Measurements from ENCODE around the gene IQGAP2.
"Not testable (repeated sequence)": the region's sequence is repeated elsewhere in the genome, so short reads cannot be mapped to it uniquely, and the experiment has no call there.

The IQGAP2 gene

DNA sequence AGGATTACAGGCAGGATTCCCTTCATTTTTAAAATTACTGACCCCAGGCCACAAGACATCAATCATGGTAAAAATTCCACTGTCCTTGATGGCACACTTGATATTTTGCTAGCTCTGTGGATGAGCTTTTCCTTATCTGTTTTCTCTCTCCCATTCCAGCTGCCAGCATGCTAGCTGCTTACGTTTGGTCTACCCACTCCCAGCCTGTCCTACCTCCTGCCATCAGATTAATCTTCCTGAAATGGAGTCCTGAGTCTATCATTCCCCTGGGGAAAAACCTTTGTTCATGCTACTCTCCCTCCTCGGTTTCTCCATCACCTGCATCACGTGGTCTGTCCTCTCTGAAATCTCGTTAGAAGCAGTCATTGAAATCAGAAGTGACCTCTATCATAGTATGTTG lies 111.2 kb downstream of the IQGAP2 start:
- no peak for DNase-seq

DNA sequence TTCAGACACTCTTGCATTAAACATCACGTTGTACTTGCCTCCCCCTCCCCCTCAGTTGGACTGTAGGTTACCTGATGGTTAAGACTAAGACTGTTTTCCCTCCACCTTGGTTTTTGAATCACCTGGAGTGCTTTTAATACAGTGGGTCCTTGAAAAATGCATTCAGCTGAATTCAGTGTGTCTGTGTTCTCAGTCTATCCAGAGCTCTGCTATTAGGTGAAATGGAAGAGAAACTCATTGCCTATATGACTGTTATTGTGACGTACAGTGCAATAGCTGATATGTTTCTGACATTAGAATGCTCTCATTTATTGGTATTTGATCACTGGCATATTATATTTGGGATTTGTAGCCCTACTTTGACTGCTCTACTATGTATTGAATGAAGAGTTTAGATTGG lies 111.6 kb downstream of the IQGAP2 start:
- no peak for DNase-seq

DNA sequence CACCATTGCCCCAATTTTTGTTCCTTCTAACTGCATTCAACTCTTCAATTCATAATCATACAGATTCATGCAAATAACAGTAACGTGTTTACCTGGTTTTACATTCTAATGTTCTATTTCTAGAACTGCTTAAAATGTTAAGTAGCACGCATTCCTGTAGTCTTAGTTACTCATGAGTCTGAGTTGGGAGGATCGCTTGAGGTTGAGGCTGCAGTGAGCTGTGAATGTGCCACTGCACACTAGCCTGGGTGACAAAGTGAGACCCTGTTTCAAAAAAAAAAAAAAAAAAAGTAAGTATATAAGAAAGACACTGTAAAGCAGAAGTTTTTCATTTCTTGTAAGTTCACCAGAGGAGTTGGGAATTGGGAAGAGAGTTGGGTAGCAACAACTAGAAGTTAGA lies 114.2 kb downstream of the IQGAP2 start:
- DNase-seq: no peak

DNA sequence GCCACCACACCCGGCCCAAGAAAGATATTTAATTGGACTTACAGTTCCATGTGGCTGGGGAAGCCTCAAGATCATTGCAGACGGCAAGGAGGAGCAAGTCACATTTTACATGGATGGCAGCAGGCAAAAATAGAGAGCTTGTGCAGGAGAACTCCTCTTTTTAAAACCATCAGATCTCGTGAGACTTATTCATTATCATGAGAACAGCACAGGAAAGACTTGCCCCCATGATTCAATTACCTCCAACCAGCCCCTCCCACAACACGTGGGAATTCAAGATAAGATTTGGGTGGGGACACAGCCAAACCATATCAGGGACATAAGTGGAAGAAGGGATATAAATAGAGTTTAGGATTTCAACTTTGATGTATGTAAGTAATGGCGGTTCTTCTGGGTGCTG lies 115.2 kb downstream of the IQGAP2 start:
- DNase-seq: not testable (repeated sequence)

DNA sequence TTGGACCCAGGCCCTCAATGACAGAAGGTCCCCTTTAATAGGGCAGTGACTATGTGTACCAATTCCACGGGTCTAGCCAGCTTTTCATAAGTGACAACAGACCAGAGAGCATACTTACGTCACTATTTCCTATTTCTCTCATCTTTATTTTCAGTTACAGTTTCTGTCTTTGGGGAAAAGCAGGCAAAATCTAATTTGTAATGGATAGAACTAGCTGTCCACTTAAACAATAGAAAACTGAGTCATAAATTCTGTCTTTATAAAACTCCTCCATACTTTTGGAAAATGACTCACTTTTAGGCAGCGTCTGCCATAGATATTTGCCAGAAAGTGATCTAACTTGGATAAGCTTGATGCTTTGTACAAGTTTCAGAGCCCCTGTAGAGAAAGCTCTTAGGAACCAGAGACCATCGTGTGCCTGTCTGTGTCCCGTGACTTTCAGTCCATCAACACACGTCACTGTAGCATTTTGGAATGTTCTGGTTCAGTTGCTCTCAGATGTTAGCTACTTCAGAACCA lies 118.2 kb downstream of the IQGAP2 start:
- DNase-seq: peak; percentile 92

DNA sequence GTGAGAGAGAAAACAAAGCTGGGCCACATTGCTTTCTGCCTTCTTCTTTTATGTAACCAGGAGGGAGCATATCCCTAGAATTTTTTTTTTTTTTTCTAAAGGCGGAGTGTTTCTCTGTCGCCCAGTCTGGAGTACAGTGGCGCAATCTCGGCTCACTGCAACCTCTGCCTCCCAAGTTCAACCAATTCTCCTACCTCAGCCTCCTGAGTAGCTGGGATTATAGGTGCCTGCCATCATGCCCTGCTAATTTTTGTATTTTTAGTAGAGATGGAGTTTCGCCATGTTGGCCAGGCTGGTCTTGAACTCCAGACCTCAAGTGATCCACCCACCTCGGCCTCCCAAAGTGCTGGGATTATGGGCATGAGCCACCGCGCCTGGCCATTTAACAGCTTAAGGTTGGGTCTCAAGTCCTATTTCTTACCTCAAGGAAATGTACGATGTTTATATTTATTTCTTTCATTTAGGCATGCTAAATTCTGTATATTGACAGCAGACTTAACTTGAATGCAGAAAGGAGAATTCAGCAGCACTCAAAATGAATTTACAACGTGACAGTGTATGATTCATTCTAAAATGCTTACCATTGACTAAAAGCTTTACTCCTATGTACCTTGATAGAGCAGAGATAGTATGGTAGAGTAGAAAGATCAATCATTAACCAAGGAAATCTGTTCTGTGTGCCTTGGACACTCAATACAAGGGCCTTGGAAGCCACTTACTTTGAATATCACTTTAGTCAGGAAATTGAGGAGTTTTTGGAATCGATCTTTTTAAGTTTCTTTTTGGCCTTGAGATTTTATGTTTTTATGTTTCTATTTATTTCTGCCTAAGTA lies 119.2 kb downstream of the IQGAP2 start:
- peak; percentile 16 for DNase-seq

DNA sequence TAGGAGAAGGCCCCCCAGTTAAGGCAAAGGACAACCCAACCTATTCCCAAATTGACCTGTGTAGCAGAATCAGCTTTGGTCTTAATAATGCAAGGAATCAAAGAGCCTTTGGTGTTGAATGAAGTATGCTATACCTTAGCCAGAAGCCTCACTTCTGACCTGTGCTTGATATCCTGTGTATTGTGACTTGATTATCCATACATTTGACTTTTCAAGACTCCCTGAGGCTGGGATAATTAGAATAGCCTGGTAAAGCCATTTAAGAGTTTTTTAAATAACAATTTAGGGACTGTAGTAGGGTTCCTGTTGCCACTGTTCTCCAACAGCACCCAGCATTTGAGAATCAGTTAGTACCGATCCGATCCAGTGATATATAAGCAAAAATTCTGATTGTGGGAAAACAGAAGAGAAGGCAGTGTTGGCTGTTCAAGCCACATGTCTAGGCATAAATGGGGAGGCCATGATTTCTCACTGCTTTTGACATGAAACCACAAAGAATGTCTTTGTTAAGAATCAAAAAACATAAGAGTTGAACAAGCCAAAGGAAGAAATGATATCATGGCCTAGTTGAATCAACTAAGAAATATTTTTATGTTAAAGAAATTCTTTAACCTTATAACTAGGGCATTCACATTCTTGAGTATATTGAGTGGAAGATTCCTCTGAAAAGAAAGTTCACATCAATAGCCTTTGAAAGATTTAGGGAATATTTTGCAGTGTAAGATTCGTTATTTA lies 121.2 kb downstream of the IQGAP2 start:
- no peak for DNase-seq

DNA sequence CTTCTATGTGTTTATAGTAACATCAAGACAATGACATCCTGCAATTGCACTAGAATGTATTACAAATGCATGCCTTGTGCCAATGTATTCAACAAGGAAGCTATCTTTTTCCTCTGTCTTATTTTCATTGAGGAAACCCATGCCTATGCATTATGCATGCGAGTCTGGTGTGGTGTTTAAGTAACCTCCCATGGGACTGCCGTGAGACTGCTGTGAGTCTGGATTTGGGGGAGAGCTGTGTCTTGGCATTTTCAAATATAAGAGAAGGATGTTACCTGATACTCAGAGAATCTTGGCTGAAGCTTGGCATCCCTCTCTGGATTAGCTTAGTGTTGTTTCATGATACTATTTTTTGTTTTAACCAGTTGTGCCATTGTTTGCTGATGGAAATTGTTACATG lies 121.8 kb downstream of the IQGAP2 start:
- no peak for DNase-seq

DNA sequence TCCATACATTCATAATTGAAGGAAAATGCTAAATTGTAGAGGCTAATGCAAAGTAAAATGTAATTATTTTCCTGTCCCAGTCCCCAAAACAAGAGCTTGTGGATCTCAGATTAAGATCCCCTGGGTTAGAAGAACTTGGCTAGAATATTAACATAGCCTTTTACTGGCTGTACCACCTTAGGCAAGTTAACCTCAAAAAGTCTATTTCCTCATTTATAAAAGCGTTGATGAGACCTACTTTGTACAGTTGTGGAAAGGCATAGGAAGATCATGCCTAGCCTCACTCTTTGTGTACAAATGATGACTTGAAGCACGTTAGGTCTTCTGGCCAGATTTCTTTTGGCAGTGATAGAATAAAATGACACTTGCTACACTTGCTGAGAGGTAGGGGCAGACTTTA lies 122.9 kb downstream of the IQGAP2 start:
- no peak for DNase-seq

DNA sequence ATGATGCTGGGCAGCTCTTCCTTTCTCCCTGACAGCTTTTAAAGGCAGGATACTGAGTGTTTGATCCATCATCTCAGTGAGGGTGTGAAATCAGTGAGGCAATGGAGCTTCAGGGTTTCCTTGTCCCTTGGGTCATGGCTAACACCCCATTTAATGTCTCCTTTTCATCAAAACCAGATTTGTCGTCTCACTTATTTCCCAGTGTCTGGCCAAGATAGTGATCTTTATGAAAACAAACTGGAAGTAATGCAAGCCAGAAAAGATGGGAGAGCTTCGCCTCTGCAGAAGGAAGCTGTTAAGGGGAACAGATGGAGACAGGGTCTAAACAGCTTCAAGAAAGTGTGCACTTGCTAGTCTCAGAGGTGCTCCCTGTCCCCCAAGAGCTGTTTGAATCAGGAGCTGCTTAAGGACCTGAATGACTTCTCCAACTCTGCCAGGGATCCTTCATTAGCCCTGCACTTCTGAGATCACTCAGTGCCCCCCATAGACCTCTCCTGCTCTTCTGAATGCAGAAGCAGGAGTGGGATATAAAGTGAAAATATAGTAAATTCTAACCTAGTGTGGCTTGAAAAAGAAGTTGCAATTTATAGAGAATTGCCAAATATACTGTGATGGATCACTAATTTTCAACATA lies 124.0 kb downstream of the IQGAP2 start:
- DNase-seq: no peak

DNA sequence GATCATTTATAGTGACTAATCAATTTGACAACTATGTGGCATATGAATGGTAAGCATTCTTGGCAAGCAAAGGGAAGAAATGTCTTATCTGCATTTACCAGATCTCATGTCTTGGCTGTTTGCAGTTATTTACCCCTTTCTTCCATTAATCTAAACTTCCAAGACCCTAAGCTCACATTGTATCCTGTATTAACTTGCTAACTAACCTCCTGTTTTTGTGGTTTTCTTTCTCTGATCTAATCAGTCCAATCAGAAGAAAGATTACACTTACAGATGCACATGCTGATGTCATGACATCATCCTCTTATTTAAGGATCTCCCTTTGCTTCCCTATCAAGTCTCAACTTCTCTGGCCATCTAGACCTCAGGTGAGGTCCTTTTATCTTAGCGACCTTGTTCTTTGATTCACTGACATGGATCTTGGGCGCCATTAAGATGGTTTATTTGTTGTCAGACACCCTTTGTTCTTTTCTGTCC lies 124.6 kb downstream of the IQGAP2 start:
- no peak for DNase-seq

DNA sequence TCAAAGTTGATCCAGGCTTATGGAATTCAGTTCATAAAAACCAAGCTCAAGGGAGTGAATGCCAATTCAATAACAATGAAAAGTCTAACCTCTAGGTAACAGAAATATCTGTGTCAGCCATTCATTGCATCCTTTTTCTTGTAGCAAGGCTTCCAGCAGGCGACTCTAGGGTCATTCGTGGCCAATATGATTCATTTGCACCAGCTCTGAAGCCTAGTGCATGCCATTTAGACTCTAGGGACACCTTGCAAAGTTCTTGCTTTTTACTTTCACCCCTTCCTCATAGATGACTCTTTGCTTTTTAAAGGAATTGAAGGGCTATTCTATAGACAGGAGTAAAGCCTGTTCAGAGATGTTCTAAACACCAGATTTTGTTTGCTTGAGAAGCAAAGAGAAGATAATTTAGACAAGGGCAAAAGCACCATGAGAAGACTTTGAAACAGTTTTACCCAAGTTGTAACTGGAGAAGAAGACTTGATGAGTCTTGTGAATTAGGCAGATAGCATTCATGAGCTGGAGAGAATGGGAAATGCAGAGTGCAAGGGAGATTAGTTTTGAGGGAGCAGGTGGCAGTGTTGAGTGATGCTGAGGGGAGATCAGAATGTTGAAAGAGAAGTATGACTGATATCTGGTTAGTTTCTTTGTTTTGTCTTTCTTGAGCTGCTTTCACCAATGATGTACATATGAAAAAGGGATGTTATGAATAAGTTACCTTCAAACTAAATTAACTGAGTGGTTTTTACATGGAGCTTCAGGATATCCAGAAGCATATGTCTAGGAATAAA lies 125.7 kb downstream of the IQGAP2 start:
- no peak for DNase-seq

DNA sequence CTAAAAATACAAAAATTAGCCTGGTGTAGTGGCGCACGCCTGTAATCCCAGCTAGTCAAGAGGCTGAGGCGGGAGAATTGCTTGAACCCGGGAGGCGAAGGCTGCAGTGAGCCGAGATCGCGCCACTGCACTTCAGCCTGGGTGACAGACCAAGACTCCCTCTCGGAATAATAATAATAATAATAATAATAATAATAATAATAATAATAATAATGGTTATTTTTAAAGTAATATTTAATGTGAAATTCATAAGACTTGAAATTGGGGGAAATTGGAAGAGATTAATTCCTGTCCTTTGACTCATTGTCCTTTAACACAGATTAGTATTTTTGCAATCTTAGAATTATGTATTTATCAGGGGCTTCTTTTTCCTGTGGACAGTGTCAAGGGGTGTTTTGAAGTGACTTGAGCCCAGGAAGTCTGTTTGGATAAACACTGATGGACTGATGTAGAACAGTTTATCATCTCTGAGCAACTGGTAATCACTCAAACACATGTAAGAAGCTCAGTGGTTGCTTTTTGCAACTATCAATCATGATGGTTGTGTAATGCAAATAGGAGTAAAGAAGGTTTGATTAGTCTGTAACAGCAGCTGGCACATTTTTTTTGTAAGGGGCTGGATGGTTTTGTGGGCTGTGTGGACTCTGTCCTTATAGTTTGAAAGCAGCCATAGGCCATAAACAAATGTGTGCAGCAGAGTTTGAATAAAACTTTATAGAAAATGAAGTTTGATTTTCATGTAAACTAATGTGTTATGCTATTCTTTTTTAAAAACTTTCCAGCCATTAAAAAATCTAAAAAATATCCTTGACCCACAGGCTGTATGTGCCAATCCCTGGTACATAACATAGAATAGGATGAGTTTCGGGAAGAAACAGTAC lies 126.6 kb downstream of the IQGAP2 start:
- DNase-seq: no peak

DNA sequence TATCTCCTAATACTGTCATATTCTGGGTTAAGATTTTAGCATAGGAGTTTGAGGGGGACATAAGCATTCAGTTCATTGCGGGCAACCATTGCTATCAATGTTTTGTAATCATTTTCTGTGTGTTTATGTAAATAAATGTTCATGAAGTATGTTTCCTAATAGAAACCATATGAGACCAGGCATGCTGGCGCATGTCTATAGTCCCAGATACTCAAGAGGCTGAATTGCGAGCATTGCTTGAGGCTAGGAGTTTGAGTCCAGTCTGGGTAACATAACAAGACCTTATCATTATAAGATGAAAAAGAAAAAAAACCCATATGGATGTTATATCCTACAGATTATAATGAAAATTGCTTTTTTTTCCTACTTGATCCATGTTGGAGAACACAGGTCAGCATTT lies 129.0 kb downstream of the IQGAP2 start:
- no peak for DNase-seq

DNA sequence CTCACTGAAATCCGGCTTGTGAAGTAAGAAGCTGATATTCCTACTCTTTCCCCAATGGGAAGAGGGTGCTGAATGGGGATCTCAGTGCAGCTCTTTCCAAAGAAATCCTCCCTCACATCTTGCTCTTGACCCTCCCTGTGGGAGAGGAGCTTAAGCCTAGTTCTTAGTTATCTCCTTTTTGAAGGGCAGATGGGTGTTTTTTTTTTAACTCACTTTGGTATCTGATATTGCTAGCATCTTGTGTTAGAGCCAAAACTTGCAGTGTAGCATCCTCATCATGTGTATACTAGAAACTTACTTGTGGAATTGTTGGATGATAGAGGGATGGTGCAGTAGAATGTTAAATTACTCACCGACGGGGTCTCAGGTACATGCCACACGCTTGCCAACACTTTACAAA lies 129.9 kb downstream of the IQGAP2 start:
- DNase-seq: no peak

DNA sequence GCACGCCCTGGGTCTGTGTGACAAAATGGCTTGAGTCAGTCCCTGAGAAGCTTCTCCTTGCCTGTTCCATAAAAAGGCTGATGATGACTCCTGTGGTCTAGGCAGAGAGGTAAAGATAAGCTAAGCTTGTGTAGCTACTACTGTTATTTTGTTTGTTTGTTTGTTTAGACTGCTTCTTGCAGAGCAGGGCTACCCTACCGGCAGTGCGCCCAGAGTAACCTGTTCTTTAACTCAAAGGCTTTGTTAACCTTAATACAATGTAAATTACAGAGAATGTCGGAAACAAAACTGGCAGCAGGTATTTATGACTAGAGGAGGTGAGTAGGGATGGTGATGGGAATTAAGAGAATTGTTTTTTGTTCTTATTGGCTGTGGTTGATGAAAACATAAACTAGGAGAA lies 132.5 kb downstream of the IQGAP2 start:
- DNase-seq: no peak

DNA sequence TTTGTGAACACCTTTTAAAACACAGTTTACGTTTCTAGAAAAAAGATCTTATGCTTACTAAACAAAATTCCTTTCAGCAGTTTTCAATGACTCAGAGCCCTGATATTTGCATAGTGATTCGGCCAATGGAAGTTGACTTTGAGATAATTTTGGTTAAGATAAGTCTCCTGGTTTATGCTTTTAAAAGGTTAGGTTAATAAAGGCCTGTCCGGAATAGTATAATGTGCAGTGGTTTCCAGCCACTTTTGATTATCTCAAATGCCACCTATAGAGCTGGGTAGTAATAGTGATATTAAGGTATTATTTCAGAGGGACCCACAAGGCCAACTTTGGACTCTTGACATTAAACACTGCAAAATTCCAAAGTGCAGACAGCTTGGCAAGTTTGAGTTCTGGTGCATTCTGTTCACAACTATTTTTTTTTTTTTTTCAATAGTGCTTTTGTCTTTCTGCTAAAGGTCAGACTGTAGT lies 134.0 kb downstream of the IQGAP2 start:
- DNase-seq: no peak

DNA sequence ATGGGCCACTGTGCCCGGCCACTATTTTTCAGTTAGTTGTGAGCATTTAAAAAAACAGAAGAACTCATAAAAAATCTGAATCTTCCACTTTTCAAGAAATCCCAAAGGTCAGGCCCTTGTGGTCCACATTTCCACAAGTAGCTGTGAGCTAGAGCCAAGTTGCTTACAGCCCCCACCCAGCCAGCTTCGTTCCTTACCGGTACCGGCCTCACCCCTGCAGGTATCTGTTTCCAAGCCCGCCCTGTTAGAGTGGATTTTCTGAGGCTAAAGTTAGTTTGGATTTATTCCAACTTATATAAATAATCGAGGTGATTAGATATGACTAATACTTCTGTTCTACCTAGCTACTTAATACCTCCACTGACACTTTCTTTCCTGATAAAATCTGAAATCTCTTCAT lies 139.2 kb downstream of the IQGAP2 start:
- DNase-seq: no peak

DNA sequence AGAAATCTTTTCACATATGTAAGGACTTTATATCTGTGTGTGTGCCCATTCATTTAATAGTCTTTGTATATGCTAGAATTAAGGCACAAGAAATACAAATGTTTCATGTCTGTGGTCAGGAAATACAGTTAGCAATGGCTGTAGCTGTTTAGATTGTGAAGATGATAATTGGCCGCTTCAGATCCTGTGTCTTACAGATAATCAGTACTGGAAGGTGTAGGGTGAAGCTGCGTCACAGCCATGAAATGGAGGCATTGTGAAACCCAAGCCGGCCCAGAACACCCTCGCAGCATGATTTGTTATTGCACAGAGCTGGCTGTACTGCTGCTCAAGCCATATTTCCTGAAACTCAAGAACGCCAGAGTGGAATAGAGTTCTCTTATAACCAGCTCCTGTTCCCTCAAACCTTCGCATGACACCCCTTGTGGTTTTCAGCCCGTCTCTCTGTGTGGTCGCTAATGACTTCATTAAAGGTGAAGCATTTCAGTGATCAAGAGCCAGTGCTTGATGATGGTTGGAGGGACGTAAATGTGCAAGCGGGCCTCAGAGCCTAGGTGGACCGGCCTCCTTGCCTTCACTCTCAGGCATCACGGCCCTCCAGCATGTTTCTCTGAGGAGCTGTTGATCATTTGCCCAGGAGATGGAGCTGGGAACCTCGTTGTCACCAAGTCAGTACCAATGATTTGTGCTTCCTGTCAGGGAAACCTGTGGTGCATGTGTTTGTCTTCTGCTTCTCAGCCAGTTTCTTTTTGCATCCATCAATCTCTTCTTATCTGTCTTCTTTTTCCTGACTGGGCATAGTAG lies 140.0 kb downstream of the IQGAP2 start:
- DNase-seq: peak; percentile 89

DNA sequence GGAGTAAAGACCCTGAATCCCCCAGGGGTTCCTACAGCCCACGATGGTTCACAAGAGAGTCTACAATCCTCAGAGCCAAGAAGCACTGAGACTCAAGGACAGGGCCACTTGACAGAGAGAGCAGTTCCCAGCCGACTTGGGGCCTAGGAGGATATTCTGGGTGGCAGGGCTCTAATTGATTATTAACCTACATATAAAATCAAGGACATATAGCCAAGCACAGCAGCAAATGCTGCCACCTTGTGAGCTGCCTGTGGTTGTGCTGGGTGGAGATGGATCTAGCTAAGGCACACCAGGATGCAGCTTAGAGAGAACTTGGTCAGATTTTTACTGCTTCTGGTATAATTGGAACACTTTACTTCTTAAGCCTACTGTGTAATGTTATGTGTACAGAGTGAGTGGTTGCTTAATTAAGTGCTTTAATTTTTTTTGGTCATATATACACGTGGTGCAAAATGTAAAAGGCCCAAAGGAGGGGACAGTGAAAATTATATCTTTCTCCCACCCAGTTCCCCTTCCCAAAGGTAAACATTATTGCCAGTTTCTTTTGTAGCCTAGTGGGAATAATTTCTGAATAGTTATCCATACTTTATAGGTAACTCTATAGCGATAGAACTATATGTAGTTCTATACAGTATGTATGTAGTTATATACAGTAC lies 141.3 kb downstream of the IQGAP2 start:
- peak; percentile 79 for DNase-seq

Data from suppressor macrophage treated with lipopolysaccharide for 4 hours (primary cell).